ENCODE data around the gene DHRS3. TPM values are rescaled to one million over a fixed set of nuclear protein-coding genes. Genes with fewer than 3 reads are reported as not detected.

Gene DHRS3
- total and polyA plus RNA-seq, 2 of the 13 experiments (the other 11 are each of a cell fraction or from before 2014, with no cell fraction given) = 48.5 to 90.5 TPM

DNA sequence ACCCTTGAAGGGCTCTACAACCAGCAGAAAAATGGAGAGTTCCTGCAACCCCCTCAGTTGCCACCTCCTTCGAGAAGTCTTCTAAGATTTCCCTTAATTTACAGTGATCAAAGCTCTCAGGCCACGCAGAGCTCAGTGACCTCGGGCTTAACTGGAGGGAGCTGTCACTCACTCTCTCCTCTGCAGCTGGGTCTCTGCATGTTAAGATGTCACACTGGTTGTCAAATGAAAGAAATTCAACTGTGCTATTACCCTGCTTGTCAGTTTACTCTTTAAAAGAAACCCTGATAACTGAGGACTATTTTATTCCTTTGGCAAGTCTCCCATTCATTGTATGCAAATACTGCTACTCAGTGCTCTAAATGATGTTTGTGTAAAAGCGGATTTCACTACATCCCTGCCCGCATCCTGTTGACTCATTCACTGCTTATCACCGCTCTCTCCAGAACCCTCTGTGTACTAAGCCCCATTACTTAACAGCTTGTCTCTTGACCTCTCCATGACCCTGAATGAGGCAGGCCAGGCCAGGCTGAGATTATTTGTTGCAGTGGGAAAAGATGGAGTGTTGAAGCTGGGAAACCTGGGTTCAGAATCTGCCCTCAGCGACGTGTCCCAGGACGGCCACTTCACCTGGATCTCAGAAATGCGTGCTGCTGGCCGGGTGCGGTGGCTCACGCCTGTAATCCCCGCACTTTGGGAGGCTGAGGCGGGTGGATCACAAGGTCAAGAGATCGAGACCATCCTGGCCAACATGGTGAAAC, 13.7 kb downstream of the DHRS3 start (continued):
- TF ChIP-seq, protein P1, sequence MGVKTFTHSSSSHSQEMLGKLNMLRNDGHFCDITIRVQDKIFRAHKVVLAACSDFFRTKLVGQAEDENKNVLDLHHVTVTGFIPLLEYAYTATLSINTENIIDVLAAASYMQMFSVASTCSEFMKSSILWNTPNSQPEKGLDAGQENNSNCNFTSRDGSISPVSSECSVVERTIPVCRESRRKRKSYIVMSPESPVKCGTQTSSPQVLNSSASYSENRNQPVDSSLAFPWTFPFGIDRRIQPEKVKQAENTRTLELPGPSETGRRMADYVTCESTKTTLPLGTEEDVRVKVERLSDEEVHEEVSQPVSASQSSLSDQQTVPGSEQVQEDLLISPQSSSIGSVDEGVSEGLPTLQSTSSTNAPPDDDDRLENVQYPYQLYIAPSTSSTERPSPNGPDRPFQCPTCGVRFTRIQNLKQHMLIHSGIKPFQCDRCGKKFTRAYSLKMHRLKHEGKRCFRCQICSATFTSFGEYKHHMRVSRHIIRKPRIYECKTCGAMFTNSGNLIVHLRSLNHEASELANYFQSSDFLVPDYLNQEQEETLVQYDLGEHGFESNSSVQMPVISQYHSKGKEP (CRISPR knock-in tag; IDR thresholded peaks at IDR 0.05) = no peak
- TF ChIP-seq, protein P2, sequence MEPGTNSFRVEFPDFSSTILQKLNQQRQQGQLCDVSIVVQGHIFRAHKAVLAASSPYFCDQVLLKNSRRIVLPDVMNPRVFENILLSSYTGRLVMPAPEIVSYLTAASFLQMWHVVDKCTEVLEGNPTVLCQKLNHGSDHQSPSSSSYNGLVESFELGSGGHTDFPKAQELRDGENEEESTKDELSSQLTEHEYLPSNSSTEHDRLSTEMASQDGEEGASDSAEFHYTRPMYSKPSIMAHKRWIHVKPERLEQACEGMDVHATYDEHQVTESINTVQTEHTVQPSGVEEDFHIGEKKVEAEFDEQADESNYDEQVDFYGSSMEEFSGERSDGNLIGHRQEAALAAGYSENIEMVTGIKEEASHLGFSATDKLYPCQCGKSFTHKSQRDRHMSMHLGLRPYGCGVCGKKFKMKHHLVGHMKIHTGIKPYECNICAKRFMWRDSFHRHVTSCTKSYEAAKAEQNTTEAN (CRISPR knock-in tag; conservative IDR thresholded peaks at IDR 0.05) = peak; percentile 37; the same call in 1 of the 2 replicates
- TF ChIP-seq YY1 (IDR thresholded peaks at IDR 0.05; ENCODE audit: insufficient read depth, insufficient replicate concordance, low read depth, low read length) = no peak
- peak; percentile 78; the same call in 1 of the 2 replicates for TF ChIP-seq IRF2 (CRISPR knock-in tag; IDR thresholded peaks at IDR 0.05)
- TF ChIP-seq FOSL2 (CRISPR knock-in tag; IDR thresholded peaks at IDR 0.05) = peak; percentile 99
- TF ChIP-seq ZSCAN9 (CRISPR knock-in tag; IDR thresholded peaks at IDR 0.05; ENCODE audit: borderline replicate concordance) = peak; percentile 71; the same call in 1 of the 2 replicates
- TF ChIP-seq STAT5B (CRISPR knock-in tag; IDR thresholded peaks at IDR 0.05) = no peak
- TF ChIP-seq FOXK1 (CRISPR knock-in tag; IDR thresholded peaks at IDR 0.05; ENCODE audit: borderline replicate concordance, low read depth) = peak; percentile 94
- no peak for TF ChIP-seq RAD21 (CRISPR knock-in tag; IDR thresholded peaks at IDR 0.05)
- no peak for TF ChIP-seq NCOA5 (CRISPR knock-in tag; IDR thresholded peaks at IDR 0.05)
- peak; percentile 26; the same call in 1 of the 2 replicates for TF ChIP-seq NFYC (CRISPR knock-in tag; IDR thresholded peaks at IDR 0.05)
- no peak for TF ChIP-seq CENPT (CRISPR knock-in tag; IDR thresholded peaks at IDR 0.05; ENCODE audit: low read depth)
- TF ChIP-seq, protein P3, sequence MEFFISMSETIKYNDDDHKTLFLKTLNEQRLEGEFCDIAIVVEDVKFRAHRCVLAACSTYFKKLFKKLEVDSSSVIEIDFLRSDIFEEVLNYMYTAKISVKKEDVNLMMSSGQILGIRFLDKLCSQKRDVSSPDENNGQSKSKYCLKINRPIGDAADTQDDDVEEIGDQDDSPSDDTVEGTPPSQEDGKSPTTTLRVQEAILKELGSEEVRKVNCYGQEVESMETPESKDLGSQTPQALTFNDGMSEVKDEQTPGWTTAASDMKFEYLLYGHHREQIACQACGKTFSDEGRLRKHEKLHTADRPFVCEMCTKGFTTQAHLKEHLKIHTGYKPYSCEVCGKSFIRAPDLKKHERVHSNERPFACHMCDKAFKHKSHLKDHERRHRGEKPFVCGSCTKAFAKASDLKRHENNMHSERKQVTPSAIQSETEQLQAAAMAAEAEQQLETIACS (CRISPR knock-in tag; IDR thresholded peaks at IDR 0.05) = no peak
- TF ChIP-seq ARNT2 (CRISPR knock-in tag; IDR thresholded peaks at IDR 0.05; ENCODE audit: low read depth) = 0 out of 2 replicates have a peak, but pooled peaks have one; percentile 25
- no peak for TF ChIP-seq RORA (CRISPR knock-in tag; IDR thresholded peaks at IDR 0.05)
- TF ChIP-seq CHD2 (IDR thresholded peaks at IDR 0.05; ENCODE audit: low read depth, low read length) = no peak
- no peak for TF ChIP-seq ZBTB42 (CRISPR knock-in tag; IDR thresholded peaks at IDR 0.05)
- peak; percentile 100 for TF ChIP-seq RARA (CRISPR knock-in tag; IDR thresholded peaks at IDR 0.05)
- TF ChIP-seq, protein P4, sequence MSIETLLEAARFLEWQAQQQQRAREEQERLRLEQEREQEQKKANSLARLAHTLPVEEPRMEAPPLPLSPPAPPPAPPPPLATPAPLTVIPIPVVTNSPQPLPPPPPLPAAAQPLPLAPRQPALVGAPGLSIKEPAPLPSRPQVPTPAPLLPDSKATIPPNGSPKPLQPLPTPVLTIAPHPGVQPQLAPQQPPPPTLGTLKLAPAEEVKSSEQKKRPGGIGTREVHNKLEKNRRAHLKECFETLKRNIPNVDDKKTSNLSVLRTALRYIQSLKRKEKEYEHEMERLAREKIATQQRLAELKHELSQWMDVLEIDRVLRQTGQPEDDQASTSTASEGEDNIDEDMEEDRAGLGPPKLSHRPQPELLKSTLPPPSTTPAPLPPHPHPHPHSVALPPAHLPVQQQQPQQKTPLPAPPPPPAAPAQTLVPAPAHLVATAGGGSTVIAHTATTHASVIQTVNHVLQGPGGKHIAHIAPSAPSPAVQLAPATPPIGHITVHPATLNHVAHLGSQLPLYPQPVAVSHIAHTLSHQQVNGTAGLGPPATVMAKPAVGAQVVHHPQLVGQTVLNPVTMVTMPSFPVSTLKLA (IDR thresholded peaks at IDR 0.05) = no peak
- no peak for TF ChIP-seq ZNF569 (CRISPR knock-in tag; IDR thresholded peaks at IDR 0.05; ENCODE audit: borderline replicate concordance)
- TF ChIP-seq MED8 (CRISPR knock-in tag; IDR thresholded peaks at IDR 0.05; ENCODE audit: insufficient replicate concordance) = peak; percentile 58
- TF ChIP-seq, protein P5, sequence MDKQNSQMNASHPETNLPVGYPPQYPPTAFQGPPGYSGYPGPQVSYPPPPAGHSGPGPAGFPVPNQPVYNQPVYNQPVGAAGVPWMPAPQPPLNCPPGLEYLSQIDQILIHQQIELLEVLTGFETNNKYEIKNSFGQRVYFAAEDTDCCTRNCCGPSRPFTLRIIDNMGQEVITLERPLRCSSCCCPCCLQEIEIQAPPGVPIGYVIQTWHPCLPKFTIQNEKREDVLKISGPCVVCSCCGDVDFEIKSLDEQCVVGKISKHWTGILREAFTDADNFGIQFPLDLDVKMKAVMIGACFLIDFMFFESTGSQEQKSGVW (CRISPR knock-in tag; IDR thresholded peaks at IDR 0.05; ENCODE audit: borderline replicate concordance) = no peak
- TF ChIP-seq, protein P6, sequence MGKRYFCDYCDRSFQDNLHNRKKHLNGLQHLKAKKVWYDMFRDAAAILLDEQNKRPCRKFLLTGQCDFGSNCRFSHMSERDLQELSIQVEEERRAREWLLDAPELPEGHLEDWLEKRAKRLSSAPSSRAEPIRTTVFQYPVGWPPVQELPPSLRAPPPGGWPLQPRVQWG (CRISPR knock-in tag; IDR thresholded peaks at IDR 0.05; ENCODE audit: borderline replicate concordance, low read depth) = no peak
